Measurements from ENCODE around the gene NTMT2.

Gene NTMT2

DNA sequence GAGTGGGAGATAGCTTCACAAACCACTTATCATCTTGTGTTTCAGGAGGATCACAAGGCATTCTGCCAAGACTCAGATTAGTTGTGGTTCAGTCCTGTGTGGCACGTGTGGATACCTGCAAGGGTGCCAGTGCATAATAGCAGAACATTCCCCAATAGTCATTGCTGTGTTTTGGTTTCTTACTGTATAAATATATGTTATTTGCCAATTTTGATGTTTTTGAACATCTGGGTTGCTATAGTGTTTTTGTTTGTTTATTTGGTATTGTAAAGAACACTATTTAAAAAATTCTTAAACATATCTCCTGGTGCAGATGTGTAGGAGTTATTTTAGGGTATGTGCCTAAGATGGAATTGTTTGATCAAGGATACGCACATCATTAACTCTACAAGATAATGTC lies 5.4 kb upstream of the NTMT2 start:
- POLR2A ChIA-PET = no interaction called here
- CTCF ChIA-PET = interaction anchor here (0.7 kb wide), 1 partner anchor 426 kb away, joined by 3 read pairs; no protein-coding TSS in a partner anchor

DNA sequence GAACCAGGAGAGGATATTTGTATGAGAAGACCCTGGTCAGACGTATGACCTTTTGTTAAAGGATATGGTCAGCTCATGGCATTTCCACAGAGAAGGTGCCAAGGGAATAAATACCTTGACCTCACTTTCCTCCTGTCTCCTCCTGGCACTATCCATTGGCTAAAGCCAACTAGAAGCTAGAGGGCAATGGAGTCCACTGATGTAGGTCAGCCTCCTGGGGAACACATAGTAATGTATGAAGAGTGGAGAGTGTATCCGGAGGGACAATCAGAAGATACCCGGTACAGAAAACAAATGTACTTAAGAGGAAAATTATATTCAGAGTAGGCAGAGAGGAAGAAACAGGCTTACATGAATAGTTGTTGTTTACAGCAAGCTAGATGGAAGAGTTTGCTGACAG lies 698 bp upstream of the NTMT2 start:
- POLR2A ChIA-PET = no interaction called here
- CTCF ChIA-PET = no interaction called here
- DNase-seq (ENCODE audit: extremely low spot score) = no peak
- no peak for TF ChIP-seq TARDBP (IDR thresholded peaks at IDR 0.05)
- TF ChIP-seq, protein P1, sequence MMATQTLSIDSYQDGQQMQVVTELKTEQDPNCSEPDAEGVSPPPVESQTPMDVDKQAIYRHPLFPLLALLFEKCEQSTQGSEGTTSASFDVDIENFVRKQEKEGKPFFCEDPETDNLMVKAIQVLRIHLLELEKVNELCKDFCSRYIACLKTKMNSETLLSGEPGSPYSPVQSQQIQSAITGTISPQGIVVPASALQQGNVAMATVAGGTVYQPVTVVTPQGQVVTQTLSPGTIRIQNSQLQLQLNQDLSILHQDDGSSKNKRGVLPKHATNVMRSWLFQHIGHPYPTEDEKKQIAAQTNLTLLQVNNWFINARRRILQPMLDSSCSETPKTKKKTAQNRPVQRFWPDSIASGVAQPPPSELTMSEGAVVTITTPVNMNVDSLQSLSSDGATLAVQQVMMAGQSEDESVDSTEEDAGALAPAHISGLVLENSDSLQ (IDR thresholded peaks at IDR 0.05) = no peak
- TF ChIP-seq LEF1 (IDR thresholded peaks at IDR 0.05; ENCODE audit: borderline replicate concordance) = no peak
- no peak for TF ChIP-seq HDGF (IDR thresholded peaks at IDR 0.05; ENCODE audit: borderline replicate concordance)
- no peak for TF ChIP-seq ELF4 (IDR thresholded peaks at IDR 0.05)
- TF ChIP-seq FOXM1 (IDR thresholded peaks at IDR 0.05; ENCODE audit: borderline replicate concordance) = no peak
- TF ChIP-seq FOXA1 (IDR thresholded peaks at IDR 0.05) = no peak
- no peak for TF ChIP-seq CTBP1 (IDR thresholded peaks at IDR 0.05; ENCODE audit: borderline replicate concordance)

More for the DNA sequence above, 5.4 kb upstream of the NTMT2 start:
- TF ChIP-seq SP1 (IDR thresholded peaks at IDR 0.05) (no peak), CTBP1 (IDR thresholded peaks at IDR 0.05; ENCODE audit: borderline replicate concordance) (no peak), FOXK2 (IDR thresholded peaks at IDR 0.05) (no peak), NFRKB (IDR thresholded peaks at IDR 0.05) (no peak)
- DNase-seq (ENCODE audit: extremely low spot score) = no peak

DNA sequence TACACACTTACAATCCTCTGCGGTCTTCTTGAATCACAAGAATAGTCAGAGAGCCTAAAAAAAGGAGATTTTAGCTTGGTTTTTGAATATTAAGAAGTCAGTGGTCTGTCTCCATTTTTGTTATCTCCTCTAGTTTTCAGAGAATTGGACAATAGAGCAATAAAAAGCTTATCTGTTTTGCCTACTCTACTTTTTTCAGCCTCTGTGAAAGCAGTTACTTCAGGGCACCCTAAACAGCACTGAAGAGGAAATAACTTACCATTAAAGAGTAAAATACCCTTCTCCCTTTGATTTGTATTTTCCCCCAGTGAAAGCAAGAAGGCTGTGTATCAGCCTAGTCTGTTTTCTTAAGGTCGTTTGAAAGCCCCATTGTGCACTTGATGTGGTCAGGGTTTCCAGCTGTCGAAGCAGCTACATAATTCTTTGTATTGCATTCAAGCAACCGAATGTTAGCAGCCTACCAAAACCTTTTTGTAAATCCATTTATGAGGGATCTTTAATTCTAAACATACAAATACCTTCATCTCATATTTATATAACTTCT lies 1.0 kb downstream of the NTMT2 start:
- ChIA-PET POLR2A (interaction anchor here (0.6 kb wide), 1 partner anchor 211 kb away, joined by 3 read pairs; no protein-coding TSS in a partner anchor), CTCF (interaction anchor here (0.6 kb wide), 2 partner anchors 14 to 111 kb away, joined by 3 read pairs; no protein-coding TSS in a partner anchor)
- TF ChIP-seq NFRKB (IDR thresholded peaks at IDR 0.05) (no peak), FOXA1 (IDR thresholded peaks at IDR 0.05) (no peak), ELF4 (IDR thresholded peaks at IDR 0.05) (no peak), ZNF384 (IDR thresholded peaks at IDR 0.05) (no peak), TARDBP (IDR thresholded peaks at IDR 0.05) (no peak)
- DNase-seq (ENCODE audit: extremely low spot score) = no peak

DNA sequence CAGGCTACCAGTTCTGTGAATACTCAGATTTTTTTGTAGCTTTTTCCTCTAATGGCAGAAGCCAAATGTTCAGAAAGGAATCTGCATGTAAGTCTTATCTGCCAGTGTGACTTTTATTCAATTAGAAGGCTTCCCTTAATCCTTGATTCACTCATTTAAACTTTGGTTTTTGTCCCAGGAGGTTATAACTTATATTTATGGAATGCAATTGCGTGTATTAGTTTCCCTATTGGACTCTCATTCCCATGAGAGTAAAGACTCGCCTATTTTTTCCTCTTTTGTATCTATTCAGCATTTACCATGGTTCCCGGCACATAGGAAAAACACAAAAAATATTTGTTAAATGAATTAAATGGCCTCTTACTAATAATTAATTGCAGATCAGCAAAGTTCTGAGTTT lies 3.5 kb downstream of the NTMT2 start:
- no peak for DNase-seq (ENCODE audit: extremely low spot score)
- TF ChIP-seq CTBP1 (IDR thresholded peaks at IDR 0.05; ENCODE audit: borderline replicate concordance) = no peak
- TF ChIP-seq TARDBP (IDR thresholded peaks at IDR 0.05) = no peak
- TF ChIP-seq SP1 (IDR thresholded peaks at IDR 0.05) = no peak
- no peak for TF ChIP-seq ELF4 (IDR thresholded peaks at IDR 0.05)
- no peak for TF ChIP-seq FOXA1 (IDR thresholded peaks at IDR 0.05)
- CTCF ChIA-PET = interaction anchor here (0.6 kb wide), 1 partner anchor 222 kb away, joined by 3 read pairs; no protein-coding TSS in a partner anchor
- POLR2A ChIA-PET = no interaction called here

DNA sequence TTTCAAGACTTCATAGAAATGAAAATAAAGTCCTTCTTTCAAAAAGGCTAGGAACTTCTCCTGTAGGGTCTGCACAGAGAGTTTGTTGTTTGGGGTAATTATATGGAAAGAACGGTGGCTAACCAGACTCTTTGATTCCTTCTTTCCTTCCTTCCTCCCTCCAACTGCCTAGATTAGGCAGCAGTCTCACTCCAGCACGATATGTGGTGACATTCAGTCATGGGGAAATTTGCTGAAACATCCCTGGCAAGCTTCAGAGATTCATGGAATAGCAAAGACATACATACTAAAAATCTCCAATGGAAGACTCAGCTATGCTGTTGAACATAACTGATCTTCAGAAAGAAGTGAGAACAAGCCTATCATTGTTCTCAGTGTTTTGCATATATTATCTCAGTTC lies 4.3 kb downstream of the NTMT2 start:
- CTCF ChIA-PET = interaction anchor here (0.5 kb wide), 1 partner anchor 363 kb away, joined by 3 read pairs; no protein-coding TSS in a partner anchor
- POLR2A ChIA-PET = no interaction called here
- DNase-seq (ENCODE audit: extremely low spot score) = no peak
- no peak for TF ChIP-seq SUZ12 (IDR thresholded peaks at IDR 0.05)
- TF ChIP-seq FOXK2 (IDR thresholded peaks at IDR 0.05) = no peak
- TF ChIP-seq FOXM1 (IDR thresholded peaks at IDR 0.05; ENCODE audit: borderline replicate concordance) = no peak
- no peak for TF ChIP-seq LEF1 (IDR thresholded peaks at IDR 0.05; ENCODE audit: borderline replicate concordance)
- no peak for TF ChIP-seq TARDBP (IDR thresholded peaks at IDR 0.05)
- TF ChIP-seq SP1 (IDR thresholded peaks at IDR 0.05) = no peak
- no peak for TF ChIP-seq ARNT (IDR thresholded peaks at IDR 0.05)
- no peak for TF ChIP-seq ZNF384 (IDR thresholded peaks at IDR 0.05)
- no peak for TF ChIP-seq L3MBTL2 (conservative IDR thresholded peaks at IDR 0.05)
- no peak for TF ChIP-seq ELF4 (IDR thresholded peaks at IDR 0.05)
- no peak for TF ChIP-seq CTBP1 (IDR thresholded peaks at IDR 0.05; ENCODE audit: borderline replicate concordance)
- TF ChIP-seq, protein P1 (IDR thresholded peaks at IDR 0.05) = no peak
- TF ChIP-seq HDGF (IDR thresholded peaks at IDR 0.05; ENCODE audit: borderline replicate concordance) = no peak
- no peak for TF ChIP-seq NFRKB (IDR thresholded peaks at IDR 0.05)
- no peak for TF ChIP-seq BHLHE40 (IDR thresholded peaks at IDR 0.05; ENCODE audit: borderline replicate concordance)
- TF ChIP-seq FOXA1 (IDR thresholded peaks at IDR 0.05) = no peak

DNA sequence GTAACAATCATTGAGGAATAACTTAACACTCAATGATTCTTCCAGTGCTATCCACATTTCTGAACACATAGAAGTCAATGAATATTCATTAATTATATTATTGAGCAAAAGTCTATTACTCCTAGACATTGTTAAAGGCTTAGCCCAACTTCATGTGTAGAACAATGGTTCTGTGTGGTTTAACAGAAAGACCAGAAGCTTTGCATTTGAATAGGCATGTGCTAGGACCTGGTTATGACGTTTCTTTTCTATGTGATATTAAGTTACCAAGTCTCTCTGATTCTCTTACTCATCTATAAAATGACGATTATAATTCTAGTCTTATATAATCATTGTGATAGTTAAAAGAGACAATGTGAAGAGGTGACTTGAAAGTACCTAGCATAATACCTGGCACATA lies 5.2 kb downstream of the NTMT2 start:
- TF ChIP-seq SUZ12 (IDR thresholded peaks at IDR 0.05) (no peak), ELF4 (IDR thresholded peaks at IDR 0.05) (no peak), NFRKB (IDR thresholded peaks at IDR 0.05) (no peak), BHLHE40 (IDR thresholded peaks at IDR 0.05; ENCODE audit: borderline replicate concordance) (no peak), TARDBP (IDR thresholded peaks at IDR 0.05) (no peak), FOXA1 (IDR thresholded peaks at IDR 0.05) (no peak), SP1 (IDR thresholded peaks at IDR 0.05) (no peak)
- POLR2A ChIA-PET = no interaction called here
- CTCF ChIA-PET = no interaction called here
- no peak for DNase-seq (ENCODE audit: extremely low spot score)

DNA sequence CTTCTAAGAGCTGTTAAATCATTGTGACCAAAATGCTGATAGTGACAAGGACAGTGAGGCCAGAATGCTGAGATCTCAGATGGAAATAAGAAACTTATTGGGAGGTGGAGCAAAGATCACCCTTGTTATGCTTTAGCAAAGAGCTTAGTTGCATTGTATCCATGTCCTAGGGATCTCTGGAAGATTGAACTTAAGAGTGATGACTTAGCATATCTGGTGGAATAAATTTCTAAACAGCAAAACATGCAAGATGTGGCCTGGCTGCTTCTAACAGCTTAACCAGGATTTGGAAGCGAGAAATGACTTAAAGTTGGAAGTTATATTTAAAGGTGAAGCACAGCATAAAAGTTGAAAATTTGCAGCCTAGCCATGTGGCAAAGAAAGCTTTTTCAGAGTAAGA lies 7.7 kb downstream of the NTMT2 start:
- CTCF ChIA-PET = no interaction called here
- no peak for TF ChIP-seq ELF4 (IDR thresholded peaks at IDR 0.05)
- no peak for DNase-seq (ENCODE audit: extremely low spot score)
- POLR2A ChIA-PET = no interaction called here

DNA sequence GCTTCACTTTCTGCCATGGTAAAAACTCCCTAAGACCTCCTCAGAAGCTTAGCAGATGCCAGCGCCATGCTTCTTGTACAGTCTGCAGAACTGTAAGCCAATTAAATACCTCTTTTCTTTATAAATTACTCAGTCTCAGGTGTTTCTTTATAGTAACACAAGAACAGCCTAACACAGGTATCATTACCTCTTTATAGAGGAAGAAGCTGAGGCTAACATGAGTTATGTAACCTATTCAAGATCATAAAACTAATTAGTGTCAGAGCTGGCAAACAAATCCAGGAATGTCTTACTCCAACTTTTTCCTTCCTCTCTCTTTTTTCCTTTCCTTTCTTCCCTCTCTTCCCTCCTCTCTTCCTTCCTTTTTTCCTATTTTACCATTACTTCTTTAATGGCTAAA lies 9.3 kb downstream of the NTMT2 start:
- DNase-seq (ENCODE audit: extremely low spot score) = no peak
- ChIA-PET POLR2A (no interaction called here), CTCF (no interaction called here)
- no peak for TF ChIP-seq LEF1 (IDR thresholded peaks at IDR 0.05; ENCODE audit: borderline replicate concordance)
- no peak for TF ChIP-seq L3MBTL2 (conservative IDR thresholded peaks at IDR 0.05)
- TF ChIP-seq NFRKB (IDR thresholded peaks at IDR 0.05) = no peak
- no peak for TF ChIP-seq ARNT (IDR thresholded peaks at IDR 0.05)

Data from HEK293T (cell line).